NCI-H345 treated with DMSO at 0.1 percent for 48 hours (cell line): ENCODE results near the gene OPRM1.
"Not testable (repeated sequence)": the region's sequence is repeated elsewhere in the genome, so short reads cannot be mapped to it uniquely, and the experiment has no call there.

ENCODE experiments used
- DNase-seq: peaks from one replicate; lab custom pipeline; 2025; ENCODE audit not compliant: unreplicated experiment; lab: John Stamatoyannopoulos, UW

The OPRM1 gene

GRCh38 chr6:154039231-154039842 lies at the start of gene OPRM1:
OPRM1 (plus strand) TSS chr6:154039240; CDS start chr6:154039545, 305 bp downstream.
- no peak for DNase-seq

DNA sequence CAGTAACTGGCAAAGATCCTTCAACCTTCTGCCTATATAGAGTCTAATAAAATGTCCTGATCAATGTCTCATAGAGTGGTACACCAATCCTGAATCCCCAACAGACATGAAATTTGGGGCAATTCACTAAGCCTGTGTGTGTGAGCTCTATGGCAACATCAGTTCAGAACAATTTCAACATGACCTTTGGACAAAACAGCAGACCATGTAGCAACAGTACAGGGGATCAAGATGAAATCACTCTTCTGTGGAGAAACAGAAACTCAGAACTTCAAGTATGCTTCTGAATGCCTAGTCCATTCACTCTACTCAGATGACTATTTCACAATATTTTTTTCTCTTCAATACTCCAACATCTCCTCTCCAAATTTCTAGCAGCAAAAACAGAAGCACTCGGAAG lies 49.1 kb upstream of the OPRM1 start:
- no peak for DNase-seq

- DNase-seq, result no peak
These were observed 45.0 kb upstream of the OPRM1 start for GRCh38 chr6:153994004-153994403.

DNA sequence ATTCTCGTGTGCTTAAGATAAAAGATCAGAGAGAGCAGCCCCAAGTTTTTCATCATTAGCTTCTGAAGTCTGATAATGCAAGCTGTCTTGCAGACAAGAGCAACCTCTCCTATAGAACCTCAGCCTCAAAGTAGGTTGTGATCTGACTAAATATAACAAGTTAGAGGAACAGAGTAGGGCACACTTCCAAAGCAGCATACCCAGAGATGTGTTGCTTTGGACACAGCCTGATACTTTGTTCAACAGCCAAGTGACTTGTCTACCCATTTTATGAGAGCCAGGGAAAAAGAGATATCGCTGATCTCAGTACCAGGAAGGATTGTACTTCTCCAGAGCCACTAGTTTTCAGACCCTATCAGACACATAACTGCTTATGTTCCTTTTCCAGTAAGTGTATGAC lies 44.2 kb upstream of the OPRM1 start:
- DNase-seq, result no peak

DNA sequence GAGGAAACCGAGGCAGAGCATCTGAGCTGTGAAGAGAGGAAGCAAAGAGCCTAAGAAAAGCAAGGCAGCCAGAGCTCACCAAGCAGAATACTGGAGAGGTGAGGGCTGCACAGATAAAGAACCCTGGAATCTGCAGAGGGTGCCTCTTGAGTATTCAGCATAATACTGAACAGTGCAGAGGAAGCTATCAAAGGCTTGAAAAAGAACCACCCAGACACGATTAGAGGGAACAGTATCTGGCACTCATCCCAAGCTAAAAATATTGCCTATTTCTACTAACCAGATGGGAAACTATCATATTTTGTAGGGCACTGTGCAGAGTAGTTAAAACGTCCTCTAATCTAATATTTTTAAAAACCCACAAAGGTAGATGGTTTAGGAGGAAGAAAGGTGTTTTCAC lies 41.8 kb upstream of the OPRM1 start:
- no peak for DNase-seq

DNA sequence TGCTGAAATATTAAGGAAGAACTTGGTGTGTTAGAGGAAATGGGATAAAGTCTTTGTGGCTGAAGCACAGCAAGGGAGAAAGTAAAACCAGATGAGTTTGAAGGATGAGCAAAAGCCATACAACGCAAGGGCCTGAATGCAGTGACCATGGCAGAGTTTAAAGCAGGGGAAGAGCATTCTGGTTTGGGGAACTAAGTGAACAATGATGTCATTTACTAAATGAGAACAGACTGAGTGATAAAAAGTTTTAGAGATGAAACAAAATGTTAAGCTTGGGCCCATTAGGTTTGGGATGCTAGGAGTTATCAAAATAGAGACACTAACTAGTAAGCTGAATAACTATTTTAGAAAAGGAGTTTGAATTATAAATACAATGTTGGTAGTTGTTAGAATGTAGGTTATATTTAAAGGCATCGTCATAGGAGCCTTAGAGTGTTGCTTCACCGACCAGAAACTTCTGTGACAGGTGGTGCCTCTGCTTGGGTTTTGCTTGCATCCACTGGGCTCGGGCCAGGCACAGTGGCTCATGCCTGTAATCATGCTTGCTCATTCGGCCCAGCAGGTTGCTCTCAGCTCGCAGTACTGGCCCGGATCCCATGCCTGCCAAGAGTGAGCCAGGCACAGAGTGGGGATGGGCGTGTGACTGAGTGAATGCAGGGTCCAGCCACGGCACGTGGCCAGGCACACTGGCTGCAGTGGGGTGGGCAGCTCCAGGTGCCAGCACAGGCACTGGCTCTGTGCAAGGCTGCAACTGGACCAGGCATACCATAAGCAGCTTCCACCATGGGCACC lies 37.4 kb upstream of the OPRM1 start:
- DNase-seq, result no peak

GRCh38 chr6:154002894-154003293 lies 36.1 kb upstream of the OPRM1 start:
- no peak for DNase-seq

GRCh38 chr6:154010371-154010770 lies 28.7 kb upstream of the OPRM1 start:
- no peak for DNase-seq

DNA sequence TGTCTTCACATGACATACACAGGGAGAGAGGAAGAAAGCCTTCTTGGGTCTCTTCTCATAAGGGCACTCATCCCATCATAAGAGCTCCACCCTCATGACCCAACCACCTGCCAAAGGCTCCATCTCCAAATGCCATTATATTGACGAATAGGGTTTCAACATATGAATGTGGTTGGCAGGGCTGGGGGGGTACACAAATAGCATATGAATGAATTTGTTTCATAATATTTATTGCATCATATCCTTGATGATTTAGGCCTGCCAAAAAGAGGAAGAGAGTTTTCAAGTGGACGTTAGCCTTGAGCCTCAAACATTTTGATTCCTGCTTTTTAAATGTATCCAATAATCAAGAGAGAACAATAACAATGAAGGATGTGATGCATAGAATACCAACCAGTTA lies 26.2 kb upstream of the OPRM1 start:
- no peak for DNase-seq

GRCh38 chr6:154017786-154018185 lies 21.3 kb upstream of the OPRM1 start:
- no peak for DNase-seq

DNA sequence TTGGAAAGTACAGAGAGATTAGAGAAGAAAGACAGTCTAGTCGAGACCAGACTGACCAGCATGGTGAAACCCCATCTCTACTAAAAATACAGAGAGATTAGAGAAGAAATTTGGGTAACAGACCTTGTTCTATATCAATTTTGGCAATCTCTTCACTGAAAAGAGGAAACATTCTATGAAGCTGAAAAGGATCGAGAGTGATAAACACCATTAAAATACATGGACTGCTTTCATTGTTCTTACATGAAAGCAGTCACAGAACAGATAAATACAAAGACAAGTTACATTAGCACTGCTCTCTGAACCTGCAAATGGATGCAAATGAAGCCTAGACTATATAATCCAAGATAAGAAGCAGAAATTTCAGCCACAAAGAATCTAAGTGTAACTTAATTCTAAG lies 8.4 kb upstream of the OPRM1 start:
- no peak for DNase-seq

GRCh38 chr6:154041001-154041400 lies 2.0 kb downstream of the OPRM1 start:
- no peak for DNase-seq

DNA sequence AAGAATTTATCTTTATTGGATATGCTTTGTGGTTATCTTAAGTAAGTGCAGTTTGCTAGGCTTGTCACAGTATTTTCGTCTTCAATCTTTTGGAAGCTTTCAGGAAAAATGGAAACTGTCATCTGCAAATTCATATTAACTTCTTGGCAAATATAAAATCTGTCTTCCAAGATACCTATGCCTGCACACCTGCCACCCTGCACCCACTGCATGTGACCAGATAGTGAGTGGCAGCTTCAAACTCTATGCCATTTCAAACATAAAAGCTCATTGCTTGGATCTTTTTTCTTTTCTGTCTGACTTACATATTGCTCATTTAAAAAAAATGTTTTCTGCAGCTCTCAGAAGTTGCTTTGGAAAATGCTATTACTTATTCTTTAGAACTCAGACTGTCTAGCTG lies 14.1 kb downstream of the OPRM1 start:
- DNase-seq, result no peak

DNA sequence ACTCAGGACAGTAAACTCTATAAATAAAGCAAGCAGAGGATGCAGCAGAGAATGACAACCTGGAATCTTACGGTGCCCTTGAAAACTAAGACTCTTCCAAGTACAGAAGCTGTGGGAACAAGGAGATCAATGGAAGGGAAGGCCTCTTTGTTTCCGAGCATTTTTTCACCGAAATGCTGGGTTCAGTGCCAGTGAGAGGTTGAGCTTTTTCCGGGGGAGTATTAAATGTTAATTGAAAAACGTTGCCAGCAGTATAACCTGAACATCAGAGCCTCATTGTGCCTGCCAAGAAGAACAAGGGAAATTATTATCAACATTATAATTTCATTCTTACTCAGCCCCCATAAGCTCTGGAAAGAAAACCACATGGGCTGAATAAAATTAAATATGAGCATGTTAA lies 17.5 kb downstream of the OPRM1 start:
- DNase-seq, result no peak

- DNase-seq, result no peak
These were observed 18.1 kb downstream of the OPRM1 start for GRCh38 chr6:154057098-154057497.

DNA sequence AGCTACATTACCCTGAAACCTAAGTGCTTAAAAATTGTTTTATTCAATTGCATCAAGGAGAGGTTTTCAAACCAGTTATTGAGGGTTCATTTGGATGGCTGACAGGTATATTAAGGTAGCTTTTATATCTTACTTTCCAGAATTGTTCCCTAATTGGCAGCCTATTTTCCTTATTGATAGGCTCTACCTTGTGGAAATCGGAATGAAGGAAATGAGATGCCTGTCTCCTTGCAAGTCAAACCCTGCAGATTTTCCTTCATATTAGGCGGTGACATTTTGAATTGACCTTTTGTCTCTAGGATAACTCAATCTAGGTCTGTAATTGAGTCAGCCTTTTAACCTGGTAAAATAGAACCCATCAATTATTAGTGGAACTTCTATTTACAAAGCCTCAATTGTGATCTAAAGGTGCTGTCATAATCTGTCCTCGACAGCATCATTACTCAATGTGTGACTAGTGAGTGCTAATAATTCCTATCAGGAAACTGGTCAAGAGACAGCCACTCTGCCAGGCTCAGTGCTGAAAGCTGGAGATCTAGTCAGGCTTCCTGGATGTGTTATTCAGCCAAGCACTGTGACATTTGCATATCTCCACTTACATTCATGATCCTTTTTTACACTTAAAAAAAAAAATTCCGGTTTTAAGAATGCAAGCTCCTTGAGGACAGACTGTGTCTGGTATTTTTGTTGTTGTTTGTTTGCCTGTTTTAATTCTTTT lies 20.1 kb downstream of the OPRM1 start:
- DNase-seq, result no peak

GRCh38 chr6:154060076-154060475 lies 21.0 kb downstream of the OPRM1 start:
- no peak for DNase-seq

- DNase-seq, result no peak
These were observed 31.0 kb downstream of the OPRM1 start for GRCh38 chr6:154070041-154070440.

DNA sequence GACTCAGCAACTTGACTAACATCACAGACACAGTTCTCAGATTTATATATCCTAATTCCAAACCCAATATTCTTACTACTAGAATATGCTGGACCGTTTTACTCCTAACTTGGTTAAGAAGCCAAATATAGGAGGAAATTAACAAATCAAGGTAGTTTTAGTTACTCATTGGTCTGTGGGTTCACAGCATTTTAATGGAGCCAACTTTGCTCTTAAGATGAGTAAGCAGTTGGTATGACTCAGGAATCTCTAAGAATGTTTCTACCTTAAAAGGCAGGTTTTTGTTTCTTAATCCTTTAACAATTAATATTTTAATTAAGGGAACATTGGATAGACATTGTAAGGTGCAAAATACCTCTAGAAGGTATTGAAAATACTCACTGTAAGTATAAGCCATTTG lies 31.6 kb downstream of the OPRM1 start:
- DNase-seq, result no peak

GRCh38 chr6:154071236-154071635 lies 32.2 kb downstream of the OPRM1 start:
- DNase-seq, result no peak

- no peak for DNase-seq
These were observed 32.7 kb downstream of the OPRM1 start for GRCh38 chr6:154071711-154072110.

GRCh38 chr6:154078596-154078995 lies 39.6 kb downstream of the OPRM1 start:
- not testable (repeated sequence) for DNase-seq
